ENCODE measurements around the gene GNMT. TPM values are rescaled to one million over a fixed set of nuclear protein-coding genes. Genes with fewer than 3 reads are reported as not detected.
"Not testable (repeated sequence)": the region's sequence is repeated elsewhere in the genome, so short reads cannot be mapped to it uniquely, and the experiment has no call there.

GNMT gene
- total RNA-seq, 4 donors from 2014 or later: 0.25 to 1.4 (median 0.60) TPM

DNA sequence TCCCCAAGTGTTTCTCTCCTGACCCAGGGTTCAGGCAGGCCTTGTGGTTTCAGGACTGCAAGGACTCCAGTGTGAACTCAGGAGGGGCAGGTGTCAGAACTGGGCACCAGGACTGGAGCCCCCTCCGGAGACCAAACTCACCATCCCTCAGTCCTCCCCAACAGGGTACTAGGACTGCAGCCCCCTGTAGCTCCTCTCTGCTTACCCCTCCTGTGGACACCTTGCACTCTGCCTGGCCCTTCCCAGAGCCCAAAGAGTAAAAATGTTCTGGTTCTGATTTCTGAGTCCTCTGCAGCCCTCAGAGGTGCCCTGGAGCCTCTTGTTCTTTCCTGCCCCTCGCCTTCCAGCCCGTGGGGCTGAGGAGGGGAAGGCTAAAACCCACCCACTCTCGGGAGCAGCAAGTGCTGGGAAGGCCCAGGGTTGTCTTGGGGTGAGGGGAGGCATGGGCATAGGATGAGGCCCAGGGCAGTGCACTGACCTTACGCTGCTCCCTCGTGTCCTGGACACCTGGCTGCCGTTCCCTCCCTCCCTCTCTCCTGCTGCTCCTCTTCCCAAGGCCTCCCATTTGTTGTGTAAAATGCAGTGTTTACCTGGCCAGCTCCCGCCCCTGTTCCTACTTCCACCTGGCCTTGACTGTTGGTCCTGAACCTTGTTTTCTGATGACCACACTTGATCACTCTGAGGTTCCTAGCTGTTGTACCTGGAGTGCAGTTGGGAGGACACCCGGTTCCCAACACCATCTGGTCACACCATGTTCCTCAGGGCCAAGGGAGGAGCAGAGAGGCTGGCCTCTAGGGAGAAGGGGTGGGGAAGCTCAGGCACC, 21.4 kb upstream of the GNMT start:
- no peak for DNase-seq (ENCODE audit: low spot score in 2 of 2)
- no peak overlapping the region for H3K4me3 ChIP-seq (ENCODE audit: low read depth, poor library complexity, severe bottlenecking)
- 84 to 86% methylated on average over 9 of the region's 9 CpGs for WGBS, 2 donors
- TF ChIP-seq, protein P1, sequence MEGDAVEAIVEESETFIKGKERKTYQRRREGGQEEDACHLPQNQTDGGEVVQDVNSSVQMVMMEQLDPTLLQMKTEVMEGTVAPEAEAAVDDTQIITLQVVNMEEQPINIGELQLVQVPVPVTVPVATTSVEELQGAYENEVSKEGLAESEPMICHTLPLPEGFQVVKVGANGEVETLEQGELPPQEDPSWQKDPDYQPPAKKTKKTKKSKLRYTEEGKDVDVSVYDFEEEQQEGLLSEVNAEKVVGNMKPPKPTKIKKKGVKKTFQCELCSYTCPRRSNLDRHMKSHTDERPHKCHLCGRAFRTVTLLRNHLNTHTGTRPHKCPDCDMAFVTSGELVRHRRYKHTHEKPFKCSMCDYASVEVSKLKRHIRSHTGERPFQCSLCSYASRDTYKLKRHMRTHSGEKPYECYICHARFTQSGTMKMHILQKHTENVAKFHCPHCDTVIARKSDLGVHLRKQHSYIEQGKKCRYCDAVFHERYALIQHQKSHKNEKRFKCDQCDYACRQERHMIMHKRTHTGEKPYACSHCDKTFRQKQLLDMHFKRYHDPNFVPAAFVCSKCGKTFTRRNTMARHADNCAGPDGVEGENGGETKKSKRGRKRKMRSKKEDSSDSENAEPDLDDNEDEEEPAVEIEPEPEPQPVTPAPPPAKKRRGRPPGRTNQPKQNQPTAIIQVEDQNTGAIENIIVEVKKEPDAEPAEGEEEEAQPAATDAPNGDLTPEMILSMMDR (IDR thresholded peaks at IDR 0.05): no peak
- no peak for TF ChIP-seq POLR2A (IDR thresholded peaks at IDR 0.05)
- intact Hi-C loops (cut with DNase I; ENCODE audit: low total_unique reads): no loop called here

DNA sequence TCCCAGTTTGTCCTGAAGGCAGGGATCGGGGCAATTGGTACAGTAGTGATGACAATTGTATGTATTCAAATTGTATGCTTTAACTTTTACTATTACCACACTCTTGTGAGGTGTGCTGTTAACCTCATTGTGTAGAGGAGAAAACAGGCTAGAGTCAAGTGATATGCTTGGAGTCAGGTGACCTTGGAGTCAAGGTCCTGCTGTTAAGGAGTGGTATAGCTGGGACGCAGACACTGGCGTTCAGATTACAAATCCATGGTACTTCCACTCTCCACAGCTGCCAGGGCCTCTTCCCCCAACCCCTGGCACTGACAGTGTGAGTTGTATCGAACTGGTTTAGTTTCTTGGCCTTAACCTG, 20.8 kb upstream of the GNMT start:
- 80% methylated on average over 4 of the region's 4 CpGs for WGBS, 2 donors

DNA sequence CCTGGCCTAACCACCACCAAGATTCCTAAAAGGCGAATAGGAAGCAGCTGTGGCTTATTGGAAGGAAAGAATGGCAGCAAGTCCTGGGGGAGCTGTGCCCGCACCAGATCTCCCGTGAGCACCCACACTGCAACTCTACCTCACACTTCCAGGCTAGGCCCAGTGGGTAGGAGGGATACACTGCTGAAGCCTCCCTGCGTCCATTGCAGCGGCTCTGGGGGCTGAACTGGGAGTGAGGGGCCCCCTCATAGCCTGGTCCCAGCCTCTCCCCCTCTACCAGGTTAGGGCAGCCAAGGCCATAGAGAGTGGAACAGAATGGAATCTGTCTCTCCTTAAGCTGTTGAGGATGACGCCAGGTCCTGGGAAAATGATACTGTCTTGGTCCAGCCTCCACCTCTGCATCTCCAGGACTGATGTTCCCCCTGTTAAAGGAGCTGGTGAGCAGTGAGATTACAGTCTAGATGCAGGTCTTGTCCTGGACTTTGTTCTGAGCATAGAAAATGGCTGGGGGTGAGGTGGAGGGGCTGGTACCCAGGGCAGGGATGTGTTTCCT, 20.0 kb upstream of the GNMT start:
- DNase-seq (ENCODE audit: low spot score in 2 of 2): no peak
- TF ChIP-seq, protein P1 (IDR thresholded peaks at IDR 0.05): no peak
- TF ChIP-seq POLR2A (IDR thresholded peaks at IDR 0.05): no peak
- WGBS, 2 donors: 95 to 96% methylated on average over 5 to 6 of the region's 6 CpGs
- intact Hi-C loops (cut with DNase I; ENCODE audit: low total_unique reads): no loop called here
- H3K4me3 ChIP-seq (ENCODE audit: low read depth, poor library complexity, severe bottlenecking): no peak overlapping the region

More for the DNA sequence above, 20.8 kb upstream of the GNMT start:
- no peak for DNase-seq (ENCODE audit: low spot score in 2 of 2)
- TF ChIP-seq, protein P1 (IDR thresholded peaks at IDR 0.05): no peak
- H3K4me3 ChIP-seq (ENCODE audit: low read depth, poor library complexity, severe bottlenecking): no peak overlapping the region
- intact Hi-C loops (cut with DNase I; ENCODE audit: low total_unique reads): no loop called here

DNA sequence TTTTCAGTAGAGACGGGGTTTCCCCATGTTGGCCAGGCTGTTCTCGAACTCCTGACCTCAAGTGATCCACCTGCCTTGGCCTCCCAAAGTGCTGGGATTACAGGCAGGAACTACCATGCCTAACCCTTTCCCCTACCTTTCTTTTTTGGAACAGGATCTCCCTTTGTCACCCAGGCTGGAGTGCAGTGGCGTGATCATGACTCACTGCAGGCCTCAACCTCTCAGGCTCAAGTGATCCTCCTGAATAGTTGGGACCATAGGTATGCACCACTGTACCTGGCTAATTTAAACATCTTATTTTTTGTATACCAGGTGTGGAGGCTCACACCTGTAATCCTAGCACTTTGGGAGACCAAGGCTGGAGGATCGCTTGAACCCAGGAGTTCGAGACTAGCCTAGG, 19.2 kb upstream of the GNMT start:
- H3K4me3 ChIP-seq (ENCODE audit: low read depth, poor library complexity, severe bottlenecking); DNase-seq (ENCODE audit: low spot score in 2 of 2); intact Hi-C loops (cut with DNase I; ENCODE audit: low total_unique reads): not testable (repeated sequence)
- 95 to 98% methylated on average over 5 of the region's 5 CpGs for WGBS, 2 donors

DNA sequence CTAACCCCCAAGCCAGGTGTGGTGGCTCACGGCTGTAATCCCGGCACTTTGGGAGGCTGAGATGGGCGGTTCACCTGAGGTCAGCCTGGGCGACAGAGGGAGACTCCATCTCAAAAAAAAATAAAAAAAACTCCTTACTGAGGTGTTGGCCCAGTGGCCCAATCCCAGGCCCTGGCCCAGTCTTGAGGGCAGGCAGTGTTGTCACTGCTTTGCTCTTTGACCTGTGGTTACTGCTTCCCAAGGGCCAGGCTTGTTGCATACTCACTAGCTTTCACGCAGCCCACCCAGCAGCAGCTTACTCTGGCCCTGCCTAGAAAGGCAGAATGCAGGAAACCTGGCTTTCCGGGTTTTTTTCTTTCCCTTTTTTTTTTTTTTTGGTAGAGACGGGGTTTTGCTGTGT, 18.1 kb upstream of the GNMT start:
- TF ChIP-seq, protein P1 (IDR thresholded peaks at IDR 0.05): no peak
- 87 to 88% methylated on average over 7 of the region's 7 CpGs for WGBS, 2 donors
- H3K4me3 ChIP-seq (ENCODE audit: low read depth, poor library complexity, severe bottlenecking): no peak overlapping the region
- intact Hi-C loops (cut with DNase I; ENCODE audit: low total_unique reads): no loop called here
- no peak for DNase-seq (ENCODE audit: low spot score in 2 of 2)

DNA sequence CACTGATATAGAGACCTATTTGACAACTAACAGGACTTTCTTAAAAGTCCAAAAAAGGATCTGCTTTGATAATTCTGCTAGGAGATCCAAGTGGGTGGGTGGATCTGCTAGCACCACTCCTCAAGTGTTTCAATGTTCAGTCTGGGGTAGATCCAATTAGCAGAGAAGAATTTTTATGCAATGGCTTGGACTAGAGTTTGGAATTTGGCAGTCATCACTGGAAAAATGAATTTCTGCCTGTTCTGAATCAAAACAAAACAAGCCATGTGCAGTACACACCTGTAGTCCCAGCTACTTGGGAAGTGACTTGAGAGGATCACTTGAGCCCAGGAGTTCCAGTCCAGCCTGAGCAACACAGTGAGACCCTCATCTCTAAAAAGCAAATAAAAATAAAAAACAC, 12.6 kb upstream of the GNMT start:
- H3K4me3 ChIP-seq (ENCODE audit: low read depth, poor library complexity, severe bottlenecking): no peak overlapping the region
- intact Hi-C loops (cut with DNase I; ENCODE audit: low total_unique reads): no loop called here
- DNase-seq (ENCODE audit: low spot score in 2 of 2): no peak
- no peak for TF ChIP-seq POLR2A (IDR thresholded peaks at IDR 0.05)

DNA sequence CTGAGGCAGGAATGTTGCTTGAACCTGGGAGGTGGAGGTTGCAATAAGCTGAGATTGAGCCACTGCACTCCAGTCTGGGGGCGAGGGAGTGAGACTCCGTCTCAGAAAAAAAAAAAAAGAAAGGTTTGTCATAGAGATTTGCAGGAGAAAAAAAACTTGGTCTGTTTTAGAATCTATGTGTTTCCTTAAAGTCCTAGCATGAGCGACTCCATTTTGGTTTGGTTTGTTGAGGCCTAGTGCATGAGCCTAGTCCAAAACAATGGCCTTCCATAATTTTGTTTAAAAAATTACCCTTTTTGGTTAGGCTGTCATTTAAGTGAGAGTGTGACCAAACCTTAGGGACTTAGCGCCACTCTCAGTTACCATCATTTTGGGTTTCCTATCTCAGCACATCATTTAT, 8.2 kb upstream of the GNMT start:
- 92 to 95% methylated on average over 4 of the region's 4 CpGs for WGBS, 2 donors
- intact Hi-C loops (cut with DNase I; ENCODE audit: low total_unique reads): no loop called here
- TF ChIP-seq, protein P1 (IDR thresholded peaks at IDR 0.05): no peak
- TF ChIP-seq POLR2A (IDR thresholded peaks at IDR 0.05): no peak
- DNase-seq (ENCODE audit: low spot score in 2 of 2): no peak
- H3K4me3 ChIP-seq (ENCODE audit: low read depth, poor library complexity, severe bottlenecking): no peak overlapping the region

DNA sequence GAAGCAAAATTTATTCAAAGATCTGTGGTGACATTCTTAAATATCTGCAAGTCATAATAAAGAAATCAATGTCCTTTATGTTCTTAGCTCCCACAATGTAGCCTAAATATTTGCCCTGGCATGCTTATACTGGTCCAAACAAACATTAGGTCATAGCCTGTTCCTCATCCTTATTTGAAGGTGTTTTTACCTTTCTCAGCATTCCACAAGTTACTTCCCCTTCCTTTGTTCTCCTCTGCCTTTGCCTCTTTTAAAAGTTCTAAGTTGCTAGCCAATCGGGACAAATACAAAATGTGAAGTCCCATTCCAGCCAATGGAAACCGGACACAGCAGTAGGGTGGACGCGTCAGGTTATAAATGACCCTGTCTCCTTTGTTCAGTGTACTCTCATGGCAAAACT, 6.1 kb upstream of the GNMT start:
- intact Hi-C loops (cut with DNase I; ENCODE audit: low total_unique reads); DNase-seq (ENCODE audit: low spot score in 2 of 2); H3K4me3 ChIP-seq (ENCODE audit: low read depth, poor library complexity, severe bottlenecking): not testable (repeated sequence)
- WGBS, 2 donors: 91 to 93% methylated on average over 4 of the region's 4 CpGs

Measured in lower leg skin (tissue), 4 donors.